HG02610 (cell line): ENCODE data around the gene DPF3.

Source experiments
- ATAC-seq: cut with Tn5 transposase; IDR thresholded peaks from one replicate; pipeline ENCODE4 v1.9.1; 2021; ENCODE audit warnings: mild to moderate bottlenecking, moderate library complexity; ENCODE audit not compliant: unreplicated experiment

DPF3 gene

GRCh38 chr14:72621387-72622065, 272.4 kb downstream of the DPF3 start:
- ATAC-seq, result no peak

DNA sequence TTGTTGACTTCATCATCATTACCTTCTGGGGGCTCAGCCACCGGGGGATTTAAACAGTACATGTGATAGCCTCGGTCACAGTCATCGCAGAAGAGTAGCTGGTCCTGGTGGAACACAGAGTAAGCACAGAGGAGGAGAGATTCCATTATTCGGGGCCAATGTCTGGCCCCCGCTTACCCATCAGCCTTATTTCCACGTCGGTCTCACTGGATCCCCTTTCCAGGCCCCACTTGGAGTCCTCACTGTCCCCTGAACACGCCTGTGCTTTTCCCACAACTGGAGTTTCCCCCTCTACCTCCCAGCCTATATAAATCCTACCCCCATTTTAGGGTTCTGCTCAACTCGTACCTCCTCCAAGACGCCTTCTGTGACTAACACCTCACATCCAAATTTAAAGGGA, 274.0 kb downstream of the DPF3 start:
- no peak for ATAC-seq

GRCh38 chr14:72619111-72619571, 274.8 kb downstream of the DPF3 start:
- ATAC-seq, result no peak

GRCh38 chr14:72618424-72618823, 275.5 kb downstream of the DPF3 start:
- ATAC-seq, result no peak

DNA sequence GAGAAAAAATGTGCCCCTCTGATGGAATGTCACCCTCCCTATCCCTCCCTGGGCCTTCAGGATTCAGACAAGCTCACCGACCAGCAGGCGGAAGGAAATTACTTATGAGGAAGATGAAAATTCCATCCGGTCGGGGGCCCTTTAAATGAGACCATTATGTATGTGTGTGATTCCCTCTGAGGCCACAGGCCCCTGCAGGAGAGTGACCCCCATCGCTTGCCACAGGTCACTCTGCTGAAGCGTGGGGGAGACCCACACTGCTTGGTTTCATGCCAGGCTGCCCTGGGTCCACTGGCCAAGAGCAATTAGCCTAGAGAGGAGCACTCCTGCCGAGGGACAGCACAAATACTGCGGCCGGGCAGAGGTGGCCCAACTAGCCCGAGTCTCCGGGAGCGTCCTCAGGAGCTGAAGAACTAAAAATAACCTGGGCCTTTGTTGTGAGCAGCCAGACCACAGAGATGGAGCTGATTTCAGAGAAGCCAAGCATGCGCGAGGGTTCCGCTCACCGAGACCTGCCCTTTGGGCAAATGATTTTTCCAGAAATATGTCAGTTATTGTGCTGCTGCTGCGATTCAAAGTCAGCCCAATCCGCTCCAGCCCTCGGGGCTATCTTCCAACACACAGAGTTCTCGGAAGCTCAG, 276.4 kb downstream of the DPF3 start:
- ATAC-seq, result no peak

DNA sequence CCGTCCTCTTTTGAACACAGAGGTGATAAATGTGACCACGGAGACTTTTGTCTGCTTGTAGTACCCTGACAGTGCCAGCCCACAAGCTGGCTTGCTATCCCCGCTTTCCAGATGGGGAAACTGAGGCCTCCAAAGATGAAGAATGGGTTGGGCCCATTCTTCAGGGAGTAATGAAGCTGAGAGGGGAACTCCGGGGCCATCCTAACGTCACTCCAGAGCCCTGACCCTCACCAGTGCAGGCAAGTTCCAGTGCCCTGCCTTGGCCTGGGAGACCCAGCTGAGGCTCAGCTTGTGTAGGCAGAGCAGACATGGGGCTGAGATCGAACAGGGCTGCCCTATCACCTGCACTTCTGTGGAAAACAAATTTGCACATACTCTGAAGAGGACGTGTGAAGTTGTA, 277.1 kb downstream of the DPF3 start:
- ATAC-seq, result no peak

GRCh38 chr14:72616294-72616693, 277.6 kb downstream of the DPF3 start:
- ATAC-seq, result no peak

- no peak for ATAC-seq
These were observed 278.3 kb downstream of the DPF3 start for GRCh38 chr14:72615451-72616121.

DNA sequence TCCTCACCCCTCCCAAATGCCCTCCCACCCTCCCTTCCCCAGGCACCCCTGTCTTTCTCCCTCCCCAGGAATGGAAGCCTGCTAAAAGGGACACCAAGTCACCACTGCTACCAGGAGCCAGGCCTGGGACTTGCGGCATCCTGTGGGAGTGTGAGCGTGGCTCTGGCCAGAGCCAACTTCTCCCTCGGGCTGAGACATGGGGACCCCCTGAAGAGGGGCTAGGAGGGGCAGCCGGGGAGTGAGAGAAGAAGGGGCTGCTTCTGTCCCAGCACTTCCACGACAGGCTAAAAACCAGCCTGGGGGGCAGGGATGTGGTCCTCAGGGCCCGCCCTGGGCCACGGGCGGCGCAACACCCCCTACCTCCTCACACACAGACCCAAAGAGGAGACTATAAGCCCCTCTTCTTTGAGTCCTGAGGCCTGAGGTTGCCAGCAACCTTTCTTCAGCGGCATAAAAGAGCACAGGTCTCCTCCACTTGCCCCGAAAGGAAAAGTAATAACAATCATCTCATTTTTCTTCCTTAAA, 278.9 kb downstream of the DPF3 start:
- ATAC-seq, result no peak

DNA sequence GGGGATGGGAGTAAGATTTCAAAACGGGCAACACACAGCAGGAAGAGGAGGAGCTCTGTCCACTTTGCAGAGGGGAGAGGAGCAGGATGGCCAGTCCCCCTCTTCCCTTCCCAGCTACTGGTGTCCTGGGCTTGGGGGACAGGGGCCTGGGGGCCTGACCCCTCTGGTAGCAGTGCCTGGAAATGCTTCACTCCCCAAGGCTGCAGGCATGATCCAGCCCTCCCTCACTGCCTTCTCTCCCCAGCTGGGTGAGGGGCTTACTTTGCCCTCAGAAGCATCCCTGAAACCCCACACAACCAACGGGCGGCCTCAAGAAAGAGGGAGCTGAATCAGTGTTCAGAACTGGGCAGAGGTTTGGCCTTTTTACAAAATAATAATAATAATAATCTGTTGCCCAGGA, 279.5 kb downstream of the DPF3 start:
- ATAC-seq, result no peak

DNA sequence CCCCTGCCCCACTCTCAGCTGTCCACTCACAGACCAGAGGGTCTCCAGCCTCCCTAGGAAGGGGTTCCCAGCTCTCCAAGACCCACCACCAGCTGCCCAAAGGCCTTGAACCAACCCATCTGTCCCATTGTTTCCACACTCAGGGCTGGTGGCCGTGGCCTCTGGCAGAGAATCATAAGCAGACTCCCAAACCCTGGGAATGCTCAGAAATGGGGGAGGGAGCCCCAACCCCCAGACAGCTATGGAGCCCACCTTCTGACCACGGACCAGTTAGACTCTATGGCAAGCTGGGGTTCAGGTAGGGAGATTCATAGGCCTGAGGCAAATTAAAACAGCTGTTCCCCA, 280.0 kb downstream of the DPF3 start:
- no peak for ATAC-seq

DNA sequence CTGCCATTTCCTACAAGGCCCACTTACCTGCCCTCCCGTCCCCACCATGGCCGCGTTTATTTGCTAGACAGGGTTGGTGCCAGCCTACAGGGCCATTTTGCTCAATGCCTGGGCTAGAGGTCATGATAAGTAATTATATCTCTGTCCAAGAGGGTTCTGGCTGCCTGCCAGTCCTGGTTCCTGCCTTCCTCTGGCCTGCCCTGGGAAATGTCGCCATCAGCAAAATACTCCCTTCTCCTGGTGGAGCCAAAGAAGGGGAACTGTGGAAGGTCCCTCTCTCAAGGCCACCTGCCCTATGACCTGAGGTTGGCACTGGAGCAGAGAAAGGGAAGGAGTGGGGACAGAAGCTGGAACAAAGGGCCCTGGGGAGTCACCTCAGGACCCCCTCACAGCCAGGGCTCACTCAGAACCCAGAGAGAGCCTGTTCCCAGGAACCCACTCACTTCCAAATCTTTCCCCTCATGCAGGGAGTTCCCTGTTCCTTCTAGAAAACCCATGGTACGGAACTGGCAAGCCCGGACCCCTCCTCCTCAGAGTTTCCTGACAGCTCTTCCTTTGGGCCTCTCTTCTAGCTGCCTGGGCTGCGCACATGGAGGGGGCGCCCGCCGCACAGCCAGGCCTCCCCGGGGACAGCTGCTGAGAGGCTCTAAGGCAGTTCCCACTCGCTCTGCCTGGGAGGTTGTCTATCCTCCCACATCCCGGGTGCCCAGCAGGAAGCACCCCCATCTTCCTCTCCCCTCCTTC, 280.5 kb downstream of the DPF3 start:
- no peak for ATAC-seq

DNA sequence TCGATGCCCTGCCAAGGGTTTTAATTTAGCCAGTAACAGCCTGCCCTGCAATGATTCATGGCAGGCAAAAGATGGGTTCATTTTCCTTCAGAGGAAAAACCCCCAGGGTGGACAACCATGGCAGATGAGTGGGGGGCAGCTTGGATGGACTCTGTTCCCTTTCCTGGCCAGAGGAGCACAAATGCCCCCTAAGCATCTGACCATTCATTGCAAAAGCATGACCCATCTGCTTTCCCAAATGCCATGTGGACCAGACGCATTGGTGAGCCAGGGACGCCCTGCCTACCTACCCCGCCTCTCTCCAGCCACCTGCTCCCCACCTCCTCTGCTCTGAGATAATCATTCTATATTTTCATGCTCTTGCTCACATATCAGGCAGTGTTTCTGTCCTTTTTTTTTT, 281.9 kb downstream of the DPF3 start:
- no peak for ATAC-seq

DNA sequence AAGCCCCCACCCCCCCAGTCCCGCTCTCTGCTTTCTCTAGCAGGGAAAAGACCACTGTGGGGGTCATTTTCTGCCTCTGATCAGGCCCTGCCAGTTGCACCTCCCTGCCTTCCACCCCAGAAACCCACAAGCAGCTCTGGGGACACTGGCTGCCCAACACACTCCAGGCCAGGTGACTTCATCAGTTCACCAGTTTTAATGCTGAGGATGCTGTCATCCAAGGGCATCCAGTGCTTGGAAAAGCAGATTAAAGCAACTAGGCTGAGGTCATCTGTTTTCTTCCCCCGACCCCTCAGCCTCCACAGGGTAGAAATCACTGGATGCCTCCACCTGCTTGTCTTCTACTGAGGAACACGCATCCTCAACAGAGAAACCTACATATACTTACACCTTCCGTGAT, 282.4 kb downstream of the DPF3 start:
- no peak for ATAC-seq

DNA sequence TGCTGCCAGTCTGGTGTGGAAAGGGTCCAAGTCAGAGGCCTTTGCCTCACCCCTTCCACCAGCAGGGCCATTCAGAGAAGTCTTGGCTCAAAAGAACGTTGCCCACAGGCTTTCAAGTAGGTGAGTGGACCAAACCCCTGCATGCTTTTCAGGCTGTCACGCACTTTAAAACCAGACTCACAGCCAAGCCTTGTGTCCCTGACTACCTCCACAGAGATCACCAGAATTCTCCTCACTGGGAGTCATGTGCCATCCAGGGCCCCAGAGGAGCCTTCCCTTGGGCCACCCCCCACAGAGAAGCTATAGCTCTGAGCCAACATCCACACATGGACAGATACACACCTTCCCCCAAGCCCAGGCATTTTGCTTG, 283.1 kb downstream of the DPF3 start:
- ATAC-seq, result no peak

- no peak for ATAC-seq
These were observed 283.6 kb downstream of the DPF3 start for GRCh38 chr14:72610096-72610830.

DNA sequence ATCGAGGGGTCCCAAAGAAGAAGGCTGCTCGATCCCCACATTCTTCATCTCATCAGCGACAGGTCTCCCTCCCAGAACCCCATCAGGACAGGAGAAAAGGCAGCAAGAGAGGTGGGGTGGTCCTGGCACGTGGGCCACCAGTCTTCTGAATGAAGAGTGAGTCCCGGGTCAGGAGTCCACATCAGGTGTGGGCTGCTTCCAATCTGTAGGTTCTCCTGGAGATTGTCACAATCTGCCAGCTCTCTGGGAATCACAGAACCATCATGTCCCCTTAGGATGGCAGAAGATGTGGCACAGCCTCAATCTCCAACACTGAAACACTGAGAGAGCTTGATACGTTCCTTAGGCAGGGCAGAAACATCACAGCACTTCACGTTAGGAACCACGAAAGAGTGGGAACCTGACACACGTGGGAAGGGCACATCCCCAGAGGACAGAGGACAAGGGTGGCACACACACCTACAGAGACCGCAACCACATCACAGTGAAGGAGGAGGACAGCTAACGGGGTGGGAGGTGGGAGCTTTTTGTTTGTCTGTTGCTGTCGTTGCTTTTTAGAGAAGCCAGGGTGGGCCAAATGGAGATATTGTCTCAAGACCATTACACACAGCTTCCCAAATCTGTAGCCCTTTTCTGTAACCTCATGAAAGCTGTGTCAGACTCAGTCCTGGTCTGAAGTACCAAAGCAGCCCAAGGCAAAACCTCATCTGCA, 284.5 kb downstream of the DPF3 start:
- ATAC-seq, result no peak

DNA sequence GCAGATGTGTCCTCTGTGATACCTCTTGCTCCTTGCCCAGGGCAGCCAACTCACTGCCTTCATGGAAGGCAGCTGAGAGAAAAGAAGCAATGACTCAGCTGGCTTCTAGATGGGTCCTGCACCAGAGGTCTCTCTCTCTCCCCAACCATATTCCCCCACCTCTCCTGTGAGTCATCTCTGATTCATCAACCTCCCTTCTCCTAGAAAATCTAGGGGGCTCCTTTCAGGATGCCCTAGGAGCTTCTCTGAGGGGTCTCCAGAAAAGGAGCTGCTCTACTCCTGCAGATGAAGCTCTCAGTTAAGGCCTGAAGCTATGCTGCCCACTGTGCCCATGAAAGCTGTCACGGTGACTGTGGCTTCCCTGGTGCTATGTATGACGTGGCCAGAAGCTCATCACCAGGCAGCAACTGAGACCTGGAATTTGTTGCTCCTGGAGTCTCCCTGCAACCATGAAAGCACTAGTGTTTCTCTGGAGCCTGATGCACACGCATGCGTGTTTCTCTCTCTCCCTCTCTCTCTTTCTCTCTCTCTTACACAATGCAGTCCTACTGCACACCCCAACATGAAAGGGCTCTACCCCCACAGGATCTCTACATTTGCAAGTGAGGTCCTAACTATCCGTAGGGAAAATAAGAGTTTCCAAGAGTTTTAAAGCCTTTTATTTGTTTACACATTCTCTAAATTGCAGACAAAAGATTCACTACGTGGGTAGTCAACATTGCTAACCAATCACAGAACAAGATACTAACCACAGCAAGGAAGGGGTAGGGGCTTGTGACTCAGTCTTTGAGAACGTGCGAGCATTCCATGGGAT, 285.3 kb downstream of the DPF3 start:
- no peak for ATAC-seq

GRCh38 chr14:72607386-72608130, 286.3 kb downstream of the DPF3 start:
- ATAC-seq, result no peak
